ENCODE measurements around the gene LOXHD1.

Gene LOXHD1

GRCh38 chr18:46675112-46675511 lies 18.1 kb upstream of the LOXHD1 start:
- Histone ChIP-seq H3K9me3 (ENCODE audit: control insufficient read depth in 2 of 2, low read length in 2 of 2) (no peaks in the 10 kb centered on the region), H3K9ac (ENCODE audit: low read depth in 1 of 2, low read length in 2 of 2) (no peak overlapping the region), H3K4me3 (ENCODE audit: low read length in 2 of 2) (no peak overlapping the region), H3K27ac (ENCODE audit: low read depth in 2 of 2, low read length in 2 of 2) (no peak overlapping the region), H3K27me3 (ENCODE audit: control insufficient read depth in 2 of 2, insufficient read depth in 2 of 2, low read length in 2 of 2) (no peaks in the 10 kb centered on the region), H3K4me1 (ENCODE audit: control insufficient read depth in 2 of 2, insufficient read depth in 2 of 2, low read length in 2 of 2) (no peaks in the 10 kb centered on the region), H3K36me3 (ENCODE audit: control insufficient read depth in 2 of 2, insufficient read depth in 2 of 2, low read length in 2 of 2) (no peaks in the 10 kb centered on the region)

DNA sequence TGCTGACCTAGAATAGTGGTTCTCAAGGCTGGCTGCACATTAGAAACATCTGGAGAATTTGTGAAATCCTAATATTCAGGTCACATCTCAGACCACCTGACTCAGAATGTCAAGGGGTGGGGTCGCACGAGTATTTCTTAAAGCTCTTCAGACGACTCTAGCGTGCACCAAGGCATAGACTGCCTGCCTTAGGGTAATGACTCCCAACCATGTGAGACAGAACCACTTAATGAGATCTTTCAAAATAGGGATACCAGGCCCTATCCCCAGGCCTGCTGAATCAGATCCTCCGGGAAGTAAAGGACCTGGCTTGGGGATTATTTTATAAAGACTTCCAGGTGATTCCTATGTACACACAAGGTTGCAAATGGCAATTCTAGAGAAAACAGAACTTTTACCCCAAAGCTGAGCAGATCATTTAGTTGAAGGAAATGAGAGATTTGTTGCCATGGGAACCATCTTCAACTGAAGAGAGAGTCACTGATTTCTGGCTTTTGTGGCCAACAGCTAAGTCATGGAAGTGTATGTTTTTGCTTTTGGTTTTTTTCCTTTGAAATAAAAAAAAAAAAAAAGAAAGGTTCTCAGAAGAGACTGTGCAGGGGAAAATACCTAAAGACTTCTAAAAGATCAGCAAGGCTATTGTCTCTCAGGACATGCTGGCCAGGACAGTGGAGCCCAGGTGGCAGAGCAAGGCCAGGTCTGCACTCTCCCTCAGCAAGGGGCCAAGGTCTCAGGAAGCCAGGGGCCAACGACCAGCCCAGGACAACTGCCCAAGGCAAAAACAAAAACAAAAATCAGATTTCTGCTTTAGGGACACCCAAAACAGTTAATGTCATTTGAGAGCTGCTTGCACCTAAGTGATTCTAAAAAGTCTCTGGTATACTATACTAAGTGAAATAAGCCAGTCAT lies 15.3 kb upstream of the LOXHD1 start:
- no peak overlapping the region for H3K4me3 ChIP-seq (ENCODE audit: low read length in 2 of 2)
- H3K4me1 ChIP-seq (ENCODE audit: control insufficient read depth in 2 of 2, insufficient read depth in 2 of 2, low read length in 2 of 2): no peaks in the 10 kb centered on the region
- no peaks in the 10 kb centered on the region for H3K36me3 ChIP-seq (ENCODE audit: control insufficient read depth in 2 of 2, insufficient read depth in 2 of 2, low read length in 2 of 2)
- no peak overlapping the region for H3K27ac ChIP-seq (ENCODE audit: low read depth in 2 of 2, low read length in 2 of 2)
- H3K9ac ChIP-seq (ENCODE audit: low read depth in 1 of 2, low read length in 2 of 2): no peak overlapping the region
- H3K27me3 ChIP-seq (ENCODE audit: control insufficient read depth in 2 of 2, insufficient read depth in 2 of 2, low read length in 2 of 2): no peaks in the 10 kb centered on the region
- H3K9me3 ChIP-seq (ENCODE audit: control insufficient read depth in 2 of 2, low read length in 2 of 2): no peaks in the 10 kb centered on the region

DNA sequence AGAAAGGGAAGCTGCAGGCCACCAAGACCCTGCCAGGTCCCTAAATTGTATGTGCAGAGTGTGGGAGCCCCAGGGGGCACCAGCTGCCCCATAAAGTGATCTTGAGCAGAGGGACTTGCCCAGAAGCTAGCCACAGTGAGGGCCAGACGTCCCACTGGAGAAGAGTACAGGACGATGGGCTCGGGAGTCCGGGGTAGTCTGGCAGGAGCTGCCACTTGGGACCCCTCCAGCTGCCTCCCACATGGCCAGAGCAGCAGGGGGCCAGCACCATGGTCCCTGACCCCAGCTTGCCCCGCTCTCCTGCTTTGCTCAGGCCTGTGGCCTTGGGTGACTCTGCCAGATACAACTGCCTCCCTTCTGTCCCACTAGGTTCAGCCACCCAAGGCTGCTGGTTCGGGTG lies 11.7 kb upstream of the LOXHD1 start:
- Histone ChIP-seq H3K4me1 (ENCODE audit: control insufficient read depth in 2 of 2, insufficient read depth in 2 of 2, low read length in 2 of 2) (no peaks in the 10 kb centered on the region), H3K9ac (ENCODE audit: low read depth in 1 of 2, low read length in 2 of 2) (no peak overlapping the region), H3K4me3 (ENCODE audit: low read length in 2 of 2) (no peak overlapping the region), H3K27ac (ENCODE audit: low read depth in 2 of 2, low read length in 2 of 2) (no peak overlapping the region), H3K36me3 (ENCODE audit: control insufficient read depth in 2 of 2, insufficient read depth in 2 of 2, low read length in 2 of 2) (no peaks in the 10 kb centered on the region), H3K9me3 (ENCODE audit: control insufficient read depth in 2 of 2, low read length in 2 of 2) (no peaks in the 10 kb centered on the region), H3K27me3 (ENCODE audit: control insufficient read depth in 2 of 2, insufficient read depth in 2 of 2, low read length in 2 of 2) (no peaks in the 10 kb centered on the region)

DNA sequence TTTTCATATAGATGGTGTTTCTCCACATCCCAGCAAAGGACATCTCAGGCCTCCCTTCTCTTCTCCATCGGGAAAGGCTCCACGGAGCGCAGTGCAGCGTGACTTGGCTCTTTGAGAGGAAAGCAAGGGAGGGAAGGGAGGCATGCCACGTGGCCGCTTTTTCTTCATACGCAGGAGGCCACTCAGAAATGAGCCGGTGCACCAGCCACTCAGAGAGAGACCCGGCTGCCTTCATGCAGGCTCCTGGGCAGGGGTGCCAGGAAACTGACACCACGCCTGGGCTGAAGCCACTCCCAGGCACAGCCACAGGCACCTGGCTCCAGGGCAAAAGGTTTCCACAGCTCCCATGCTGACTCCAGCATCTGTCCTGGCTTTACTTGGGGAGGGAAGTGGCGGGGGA lies 11.1 kb upstream of the LOXHD1 start:
- Histone ChIP-seq H3K4me3 (ENCODE audit: low read length in 2 of 2) (no peak overlapping the region), H3K36me3 (ENCODE audit: control insufficient read depth in 2 of 2, insufficient read depth in 2 of 2, low read length in 2 of 2) (no peaks in the 10 kb centered on the region), H3K4me1 (ENCODE audit: control insufficient read depth in 2 of 2, insufficient read depth in 2 of 2, low read length in 2 of 2) (no peaks in the 10 kb centered on the region), H3K9me3 (ENCODE audit: control insufficient read depth in 2 of 2, low read length in 2 of 2) (no peaks in the 10 kb centered on the region), H3K27me3 (ENCODE audit: control insufficient read depth in 2 of 2, insufficient read depth in 2 of 2, low read length in 2 of 2) (no peaks in the 10 kb centered on the region), H3K27ac (ENCODE audit: low read depth in 2 of 2, low read length in 2 of 2) (no peak overlapping the region), H3K9ac (ENCODE audit: low read depth in 1 of 2, low read length in 2 of 2) (no peak overlapping the region)

GRCh38 chr18:46663539-46663938 lies 6.5 kb upstream of the LOXHD1 start:
- Histone ChIP-seq H3K9ac (ENCODE audit: low read depth in 1 of 2, low read length in 2 of 2) (no peak overlapping the region), H3K9me3 (ENCODE audit: control insufficient read depth in 2 of 2, low read length in 2 of 2) (no peaks in the 10 kb centered on the region), H3K4me1 (ENCODE audit: control insufficient read depth in 2 of 2, insufficient read depth in 2 of 2, low read length in 2 of 2) (no peaks in the 10 kb centered on the region), H3K27ac (ENCODE audit: low read depth in 2 of 2, low read length in 2 of 2) (no peak overlapping the region), H3K4me3 (ENCODE audit: low read length in 2 of 2) (no peak overlapping the region), H3K27me3 (ENCODE audit: control insufficient read depth in 2 of 2, insufficient read depth in 2 of 2, low read length in 2 of 2) (no peaks in the 10 kb centered on the region), H3K36me3 (ENCODE audit: control insufficient read depth in 2 of 2, insufficient read depth in 2 of 2, low read length in 2 of 2) (no peaks in the 10 kb centered on the region)

DNA sequence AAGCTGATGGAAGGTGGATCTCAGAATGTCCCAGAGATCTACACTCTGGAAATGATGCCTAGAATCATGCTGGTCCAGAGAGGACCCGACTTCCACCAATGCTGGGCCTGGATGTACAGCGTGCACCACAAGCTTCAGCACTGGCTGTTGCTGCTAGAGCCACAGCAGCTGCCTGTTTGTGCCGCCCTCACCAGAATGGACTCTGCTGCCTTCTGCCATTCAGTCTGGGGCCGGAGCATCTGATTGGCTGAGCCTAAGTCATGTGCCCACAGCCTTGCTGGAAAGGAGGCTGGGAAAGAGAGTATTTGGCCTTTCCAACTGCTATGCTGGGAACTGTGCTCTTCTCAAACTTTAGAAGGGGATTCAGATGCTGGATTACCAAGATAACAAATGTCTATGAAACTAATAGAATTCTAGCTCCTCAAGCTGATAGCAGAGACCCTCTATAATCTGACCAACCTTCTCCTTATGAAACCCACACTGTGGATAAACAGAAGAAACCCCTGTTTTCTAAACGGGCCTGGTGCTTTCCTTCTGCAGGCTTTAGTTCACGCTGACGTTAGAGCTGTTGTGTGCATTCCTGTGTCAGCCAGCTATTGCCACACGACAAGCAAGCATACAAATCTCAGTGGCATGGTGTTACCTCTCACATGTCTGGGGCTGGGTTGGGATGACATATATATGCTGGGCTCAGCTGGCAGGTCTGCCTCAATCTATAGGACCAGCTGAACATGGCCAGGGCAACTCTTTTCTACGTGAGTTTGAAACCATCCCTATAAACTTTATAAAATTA lies 4.1 kb upstream of the LOXHD1 start:
- no peak overlapping the region for H3K27ac ChIP-seq (ENCODE audit: low read depth in 2 of 2, low read length in 2 of 2)
- no peaks in the 10 kb centered on the region for H3K9me3 ChIP-seq (ENCODE audit: control insufficient read depth in 2 of 2, low read length in 2 of 2)
- H3K9ac ChIP-seq (ENCODE audit: low read depth in 1 of 2, low read length in 2 of 2): no peak overlapping the region
- no peaks in the 10 kb centered on the region for H3K27me3 ChIP-seq (ENCODE audit: control insufficient read depth in 2 of 2, insufficient read depth in 2 of 2, low read length in 2 of 2)
- no peaks in the 10 kb centered on the region for H3K36me3 ChIP-seq (ENCODE audit: control insufficient read depth in 2 of 2, insufficient read depth in 2 of 2, low read length in 2 of 2)
- H3K4me1 ChIP-seq (ENCODE audit: control insufficient read depth in 2 of 2, insufficient read depth in 2 of 2, low read length in 2 of 2): no peaks in the 10 kb centered on the region
- no peak overlapping the region for H3K4me3 ChIP-seq (ENCODE audit: low read length in 2 of 2)

- H3K36me3 ChIP-seq (ENCODE audit: control insufficient read depth in 2 of 2, insufficient read depth in 2 of 2, low read length in 2 of 2): no peaks in the 10 kb centered on the region
- H3K27ac ChIP-seq (ENCODE audit: low read depth in 2 of 2, low read length in 2 of 2): no peak overlapping the region
- no peaks in the 10 kb centered on the region for H3K9me3 ChIP-seq (ENCODE audit: control insufficient read depth in 2 of 2, low read length in 2 of 2)
- no peaks in the 10 kb centered on the region for H3K4me1 ChIP-seq (ENCODE audit: control insufficient read depth in 2 of 2, insufficient read depth in 2 of 2, low read length in 2 of 2)
- H3K4me3 ChIP-seq (ENCODE audit: low read length in 2 of 2): no peak overlapping the region
- H3K27me3 ChIP-seq (ENCODE audit: control insufficient read depth in 2 of 2, insufficient read depth in 2 of 2, low read length in 2 of 2): peaks cover 0 to 3% of the 10 kb centered on the region in 2 donors
- no peak overlapping the region for H3K9ac ChIP-seq (ENCODE audit: low read depth in 1 of 2, low read length in 2 of 2)
Observed at GRCh38 chr18:46659484-46659883, 2.5 kb upstream of the LOXHD1 start.

GRCh38 chr18:46656326-46657114 lies 500 bp downstream of the LOXHD1 start:
- Histone ChIP-seq H3K9ac (ENCODE audit: low read depth in 1 of 2, low read length in 2 of 2) (no peak overlapping the region), H3K9me3 (ENCODE audit: control insufficient read depth in 2 of 2, low read length in 2 of 2) (no peaks in the 10 kb centered on the region), H3K27ac (ENCODE audit: low read depth in 2 of 2, low read length in 2 of 2) (no peak overlapping the region), H3K27me3 (ENCODE audit: control insufficient read depth in 2 of 2, insufficient read depth in 2 of 2, low read length in 2 of 2) (peaks cover 0 to 3% of the 10 kb centered on the region in 2 donors), H3K36me3 (ENCODE audit: control insufficient read depth in 2 of 2, insufficient read depth in 2 of 2, low read length in 2 of 2) (no peaks in the 10 kb centered on the region), H3K4me1 (ENCODE audit: control insufficient read depth in 2 of 2, insufficient read depth in 2 of 2, low read length in 2 of 2) (no peaks in the 10 kb centered on the region), H3K4me3 (ENCODE audit: low read length in 2 of 2) (no peak overlapping the region)

DNA sequence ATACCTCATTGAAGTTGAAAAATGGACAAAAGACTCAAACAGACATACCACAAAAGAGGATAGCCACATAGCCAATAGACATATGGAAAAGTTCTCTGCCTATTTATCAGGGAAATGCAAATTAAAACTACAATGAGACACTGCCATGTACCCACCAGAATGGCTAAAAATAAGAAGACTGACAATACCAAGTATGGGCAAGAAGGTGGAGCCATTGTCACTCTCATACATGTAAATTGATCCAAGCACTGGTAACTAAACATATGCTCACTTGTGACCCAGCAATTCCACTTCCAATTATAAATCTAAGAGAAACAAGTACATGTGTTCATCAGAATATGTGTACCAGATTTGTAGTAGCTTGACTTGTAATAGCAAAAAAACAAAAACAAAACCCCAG lies 4.6 kb downstream of the LOXHD1 start:
- H3K27ac ChIP-seq (ENCODE audit: low read depth in 2 of 2, low read length in 2 of 2): no peak overlapping the region
- H3K4me1 ChIP-seq (ENCODE audit: control insufficient read depth in 2 of 2, insufficient read depth in 2 of 2, low read length in 2 of 2): no peaks in the 10 kb centered on the region
- no peak overlapping the region for H3K9ac ChIP-seq (ENCODE audit: low read depth in 1 of 2, low read length in 2 of 2)
- H3K4me3 ChIP-seq (ENCODE audit: low read length in 2 of 2): no peak overlapping the region
- peaks cover 0 to 3% of the 10 kb centered on the region in 2 donors for H3K27me3 ChIP-seq (ENCODE audit: control insufficient read depth in 2 of 2, insufficient read depth in 2 of 2, low read length in 2 of 2)
- H3K9me3 ChIP-seq (ENCODE audit: control insufficient read depth in 2 of 2, low read length in 2 of 2): no peaks in the 10 kb centered on the region
- H3K36me3 ChIP-seq (ENCODE audit: control insufficient read depth in 2 of 2, insufficient read depth in 2 of 2, low read length in 2 of 2): no peaks in the 10 kb centered on the region

DNA sequence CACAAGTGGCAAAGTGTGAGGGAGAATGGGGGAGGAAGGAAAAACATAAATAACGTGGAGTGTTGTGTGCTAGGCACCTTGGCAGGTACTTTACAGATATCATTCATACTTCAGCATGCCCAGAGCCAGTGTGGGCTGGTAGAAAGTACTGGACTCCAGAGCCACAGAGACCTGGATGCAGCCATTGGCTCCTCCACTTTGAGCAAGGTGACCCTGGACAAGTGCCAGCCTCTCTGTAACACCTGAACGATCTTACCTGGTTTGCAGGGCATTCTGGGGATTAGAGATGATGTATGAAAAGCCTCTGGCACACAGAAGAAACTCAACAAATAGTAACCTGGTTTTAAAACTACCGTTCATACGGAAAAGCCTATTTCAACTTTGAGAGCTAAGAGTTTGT lies 6.3 kb downstream of the LOXHD1 start:
- H3K4me1 ChIP-seq (ENCODE audit: control insufficient read depth in 2 of 2, insufficient read depth in 2 of 2, low read length in 2 of 2): no peaks in the 10 kb centered on the region
- peaks cover 0 to 3% of the 10 kb centered on the region in 2 donors for H3K27me3 ChIP-seq (ENCODE audit: control insufficient read depth in 2 of 2, insufficient read depth in 2 of 2, low read length in 2 of 2)
- no peak overlapping the region for H3K27ac ChIP-seq (ENCODE audit: low read depth in 2 of 2, low read length in 2 of 2)
- no peaks in the 10 kb centered on the region for H3K36me3 ChIP-seq (ENCODE audit: control insufficient read depth in 2 of 2, insufficient read depth in 2 of 2, low read length in 2 of 2)
- H3K9ac ChIP-seq (ENCODE audit: low read depth in 1 of 2, low read length in 2 of 2): no peak overlapping the region
- no peaks in the 10 kb centered on the region for H3K9me3 ChIP-seq (ENCODE audit: control insufficient read depth in 2 of 2, low read length in 2 of 2)
- no peak overlapping the region for H3K4me3 ChIP-seq (ENCODE audit: low read length in 2 of 2)

Data from mucosa of rectum (tissue), 2 donors.